ENCODE measurements around the gene ME3. TPM values are rescaled to one million over a fixed set of nuclear protein-coding genes. Genes with fewer than 3 reads are reported as not detected.

Gene ME3
- total and polyA plus RNA-seq, 12 donors, result 13.9 to 128 (median 44.5) TPM

DNA sequence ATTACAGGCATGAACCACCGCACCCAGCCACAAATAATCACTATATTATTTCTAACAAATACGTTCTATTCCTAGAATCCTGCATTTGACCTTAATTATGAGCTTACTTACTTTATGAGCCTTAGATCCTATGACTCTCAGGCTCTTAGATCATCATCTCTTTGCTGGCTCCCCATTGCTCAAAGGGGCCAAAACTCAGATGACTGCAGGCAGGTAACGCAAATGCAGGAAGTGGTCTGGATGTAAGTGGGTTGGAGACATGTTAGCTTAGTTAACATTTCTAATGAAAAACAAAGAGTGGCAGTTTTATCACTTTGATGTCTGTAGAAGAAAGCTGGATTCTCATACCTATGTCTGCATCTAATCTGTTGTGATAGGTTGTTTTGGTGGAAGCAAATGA is 274.3 kb downstream of the ME3 start:
- Histone ChIP-seq H3K9me3 (replicated peaks in 1 of 3) (no peaks in the 10 kb centered on the region), H3K4me3 (no peak overlapping the region), H3K27ac (no peak overlapping the region), H3K36me3 (replicated peaks in 1 of 2) (no peaks in the 10 kb centered on the region), H3K27me3 (no peaks in the 10 kb centered on the region), H3K4me1 (replicated peaks in 1 of 2) (peaks cover 7 to 18% of the 10 kb centered on the region in 2 donors)
- no peak for DNase-seq
- intact Hi-C loops (cut with DNase I), result no loop called here
- TF ChIP-seq, protein P1, sequence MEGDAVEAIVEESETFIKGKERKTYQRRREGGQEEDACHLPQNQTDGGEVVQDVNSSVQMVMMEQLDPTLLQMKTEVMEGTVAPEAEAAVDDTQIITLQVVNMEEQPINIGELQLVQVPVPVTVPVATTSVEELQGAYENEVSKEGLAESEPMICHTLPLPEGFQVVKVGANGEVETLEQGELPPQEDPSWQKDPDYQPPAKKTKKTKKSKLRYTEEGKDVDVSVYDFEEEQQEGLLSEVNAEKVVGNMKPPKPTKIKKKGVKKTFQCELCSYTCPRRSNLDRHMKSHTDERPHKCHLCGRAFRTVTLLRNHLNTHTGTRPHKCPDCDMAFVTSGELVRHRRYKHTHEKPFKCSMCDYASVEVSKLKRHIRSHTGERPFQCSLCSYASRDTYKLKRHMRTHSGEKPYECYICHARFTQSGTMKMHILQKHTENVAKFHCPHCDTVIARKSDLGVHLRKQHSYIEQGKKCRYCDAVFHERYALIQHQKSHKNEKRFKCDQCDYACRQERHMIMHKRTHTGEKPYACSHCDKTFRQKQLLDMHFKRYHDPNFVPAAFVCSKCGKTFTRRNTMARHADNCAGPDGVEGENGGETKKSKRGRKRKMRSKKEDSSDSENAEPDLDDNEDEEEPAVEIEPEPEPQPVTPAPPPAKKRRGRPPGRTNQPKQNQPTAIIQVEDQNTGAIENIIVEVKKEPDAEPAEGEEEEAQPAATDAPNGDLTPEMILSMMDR (IDR thresholded peaks at IDR 0.05), result no peak
- no peak for TF ChIP-seq POLR2A (IDR thresholded peaks at IDR 0.05)
- 96 to 99% (median 97%) methylated on average over 3 of the region's 3 CpGs for WGBS, 4 donors

DNA sequence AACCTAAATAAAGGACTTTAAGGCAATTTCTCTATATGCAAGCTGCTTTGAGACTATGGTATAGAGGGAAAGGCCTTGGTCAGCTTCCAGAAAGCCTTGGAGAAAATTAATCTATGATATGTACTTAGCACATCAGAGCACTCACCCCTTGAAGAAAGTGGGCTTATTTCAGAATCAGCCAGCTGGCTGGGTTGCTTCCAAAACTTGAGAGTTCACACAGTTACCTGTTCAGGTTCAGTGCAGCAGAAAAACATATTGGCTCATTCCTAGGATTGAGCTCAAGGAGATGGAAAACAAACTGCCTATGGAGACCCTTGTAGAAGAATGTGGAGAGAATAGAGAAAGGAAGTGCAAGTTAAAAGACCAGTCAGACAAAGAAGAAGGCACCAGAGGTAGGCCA is 275.1 kb downstream of the ME3 start:
- Histone ChIP-seq H3K36me3 (replicated peaks in 1 of 2) (no peaks in the 10 kb centered on the region), H3K27me3 (no peaks in the 10 kb centered on the region), H3K9me3 (replicated peaks in 1 of 3) (no peaks in the 10 kb centered on the region), H3K4me3 (no peak overlapping the region), H3K27ac (no peak overlapping the region), H3K4me1 (replicated peaks in 1 of 2) (peaks cover 7 to 18% of the 10 kb centered on the region in 2 donors)
- TF ChIP-seq POLR2A (IDR thresholded peaks at IDR 0.05), result no peak
- TF ChIP-seq, protein P1 (IDR thresholded peaks at IDR 0.05), result no peak
- no peak for DNase-seq
- intact Hi-C loops (cut with DNase I), result no loop called here

DNA sequence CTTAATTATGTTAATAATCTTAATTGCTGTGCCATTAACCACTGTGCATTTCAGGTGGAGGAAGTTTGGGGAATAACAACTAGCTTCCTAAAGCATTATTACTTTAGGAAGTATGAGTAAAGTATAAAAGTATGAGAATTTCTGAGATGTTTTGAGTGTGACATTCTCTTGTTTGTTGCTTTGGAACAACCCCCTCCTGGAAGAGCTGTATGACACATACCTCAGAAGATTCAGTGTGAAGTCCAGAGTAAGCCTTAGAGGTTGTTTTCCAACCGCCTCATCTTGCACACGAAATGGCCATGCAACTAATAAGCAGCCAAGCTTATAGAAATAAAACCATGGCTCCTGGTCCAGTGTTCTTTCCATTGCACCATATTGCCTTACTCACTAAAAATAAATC is 276.0 kb downstream of the ME3 start:
- Histone ChIP-seq H3K4me3 (no peak overlapping the region), H3K27ac (no peak overlapping the region), H3K9me3 (replicated peaks in 1 of 3) (no peaks in the 10 kb centered on the region), H3K36me3 (replicated peaks in 1 of 2) (no peaks in the 10 kb centered on the region), H3K4me1 (replicated peaks in 1 of 2) (peaks cover 7 to 18% of the 10 kb centered on the region in 2 donors), H3K27me3 (no peaks in the 10 kb centered on the region)
- WGBS, 4 donors, result 89 to 100% (median 97%) methylated on average over 2 of the region's 2 CpGs
- no peak for DNase-seq
- no peak for TF ChIP-seq POLR2A (IDR thresholded peaks at IDR 0.05)
- TF ChIP-seq, protein P1 (IDR thresholded peaks at IDR 0.05), result no peak
- intact Hi-C loops (cut with DNase I), result no loop called here

DNA sequence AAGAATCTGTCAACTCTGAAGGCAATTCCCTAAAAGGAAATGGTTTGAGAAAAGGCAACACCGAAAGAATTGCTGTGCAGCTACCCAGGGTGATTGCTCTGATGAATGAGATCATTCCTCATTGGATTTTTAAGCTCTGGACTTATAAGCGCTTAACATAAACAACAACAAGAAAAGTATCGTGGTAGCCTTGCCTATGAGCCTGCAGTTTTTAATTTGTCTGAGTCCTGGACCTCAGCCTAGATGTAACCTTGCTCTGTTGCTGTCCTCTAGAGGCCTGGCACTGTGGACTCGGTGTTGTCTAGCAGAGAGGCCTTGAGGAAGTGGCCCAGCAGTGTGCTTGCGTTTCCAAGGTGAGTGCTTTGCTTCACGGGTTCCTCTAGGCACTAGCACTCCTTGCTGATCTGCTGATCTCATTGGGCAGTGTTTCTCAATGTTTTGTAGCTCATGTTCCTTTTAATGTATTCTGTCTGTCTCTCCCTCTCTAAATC is 277.3 kb downstream of the ME3 start:
- peaks cover 7 to 18% of the 10 kb centered on the region in 2 donors for H3K4me1 ChIP-seq (replicated peaks in 1 of 2)
- peak; percentile 38 to 83 (median 77) for DNase-seq
- intact Hi-C loops (cut with DNase I), result no loop called here

More for the DNA sequence above, 277.3 kb downstream of the ME3 start:
- no peaks in the 10 kb centered on the region for H3K27me3 ChIP-seq
- 23 to 27% (median 25%) methylated on average over 6 of the region's 6 CpGs for WGBS, 4 donors
- peak overlapping the region in 3 of 5 donors; percentile 27 to 45 (median 38) for H3K27ac ChIP-seq
- no peaks in the 10 kb centered on the region for H3K9me3 ChIP-seq (replicated peaks in 1 of 3)
- TF ChIP-seq, protein P1 (IDR thresholded peaks at IDR 0.05), result no peak
- no peak for TF ChIP-seq POLR2A (IDR thresholded peaks at IDR 0.05)
- no peaks in the 10 kb centered on the region for H3K36me3 ChIP-seq (replicated peaks in 1 of 2)
- H3K4me3 ChIP-seq, result no peak overlapping the region

Other genes starting within 250 kb of the ME3 start
- 10 to 100 TPM; 16.2 to 49.4 (median 39.8) TPM for gene PRSS23, start 127.9 kb upstream of the ME3 start, total RNA-seq
- 10 to 100 TPM in 1 of 3 donors, 1 to 10 TPM in 2; 5.1 to 27.7 (median 9.5) TPM for gene PRSS23, start 127.9 kb upstream of the ME3 start, polyA plus RNA-seq